Measurements from ENCODE around the gene SLC9A2. TPM values are rescaled to one million over a fixed set of nuclear protein-coding genes. Genes with fewer than 3 reads are reported as not detected.

Gene SLC9A2
- total RNA-seq, 1 experiment from 2014 or later: 13.4 TPM

DNA sequence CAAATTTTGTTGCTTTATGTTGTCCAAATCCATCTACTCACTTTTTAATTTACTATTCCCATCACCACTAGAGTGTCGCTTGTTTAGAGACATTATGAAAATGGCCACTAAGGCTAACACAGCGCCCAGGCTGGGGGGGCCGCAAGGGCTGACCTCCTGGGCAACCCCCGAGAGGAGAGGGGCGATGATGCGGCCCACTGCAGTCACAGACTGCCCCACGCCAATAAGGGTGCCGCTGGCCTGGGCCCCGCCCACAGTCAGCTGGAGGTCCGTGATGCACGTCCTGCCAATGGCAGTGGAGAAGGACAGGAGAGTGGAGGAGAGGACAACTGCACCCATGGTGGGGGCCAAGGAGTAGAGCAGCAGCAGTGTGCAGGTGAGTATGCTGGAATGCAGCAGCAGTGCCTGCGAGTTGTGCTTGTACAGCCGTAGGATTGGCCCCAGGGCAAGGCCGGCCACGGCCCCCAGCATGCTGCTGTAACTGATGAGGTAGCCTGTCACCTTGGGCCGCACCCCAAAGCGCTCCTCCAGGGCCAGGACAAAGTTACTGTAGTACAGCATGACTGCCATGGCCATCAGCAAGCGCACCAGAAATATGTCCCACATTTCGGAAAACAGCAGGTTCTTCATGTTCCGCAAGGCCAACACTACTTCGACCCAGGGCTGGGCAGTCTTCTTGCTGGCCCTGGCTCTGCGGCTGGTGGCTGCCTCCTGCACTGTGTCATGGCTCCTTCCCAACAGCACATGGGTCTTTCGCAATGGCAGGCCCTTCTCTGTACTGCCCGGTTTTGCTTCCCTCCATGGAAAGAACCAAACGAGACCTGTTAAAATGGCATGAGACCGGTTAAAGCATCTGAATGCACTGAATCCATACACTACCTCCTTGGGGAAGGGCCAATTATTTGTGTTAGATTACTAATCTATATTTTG lies 99.3 kb downstream of the SLC9A2 start:
- CTCF ChIA-PET: no interaction called here
- no peaks in the 10 kb centered on the region for H4K20me1 ChIP-seq (ENCODE audit: insufficient read depth)
- no peak overlapping the region for H3K27ac ChIP-seq
- peaks cover 8% of the 10 kb centered on the region for H3K36me3 ChIP-seq (ENCODE audit: low read depth)
- 0 out of 2 replicates have a peak, but pooled peaks cover 9% of the 10 kb centered on the region for H3K4me1 ChIP-seq (replicated peaks; ENCODE audit: insufficient read depth)
- no peak for DNase-seq
- BruUV-seq (replicated peaks): no TSS peak
- H3K9me2 ChIP-seq (ENCODE audit: insufficient read depth): no peaks in the 10 kb centered on the region
- no peak overlapping the region for H3K4me3 ChIP-seq
- no peak overlapping the region for H2AFZ ChIP-seq
- H3K4me2 ChIP-seq: no peak overlapping the region
- TF ChIP-seq EZH2 (IDR thresholded peaks at IDR 0.05; ENCODE audit: low read depth): no peak
- TF ChIP-seq, protein P1, sequence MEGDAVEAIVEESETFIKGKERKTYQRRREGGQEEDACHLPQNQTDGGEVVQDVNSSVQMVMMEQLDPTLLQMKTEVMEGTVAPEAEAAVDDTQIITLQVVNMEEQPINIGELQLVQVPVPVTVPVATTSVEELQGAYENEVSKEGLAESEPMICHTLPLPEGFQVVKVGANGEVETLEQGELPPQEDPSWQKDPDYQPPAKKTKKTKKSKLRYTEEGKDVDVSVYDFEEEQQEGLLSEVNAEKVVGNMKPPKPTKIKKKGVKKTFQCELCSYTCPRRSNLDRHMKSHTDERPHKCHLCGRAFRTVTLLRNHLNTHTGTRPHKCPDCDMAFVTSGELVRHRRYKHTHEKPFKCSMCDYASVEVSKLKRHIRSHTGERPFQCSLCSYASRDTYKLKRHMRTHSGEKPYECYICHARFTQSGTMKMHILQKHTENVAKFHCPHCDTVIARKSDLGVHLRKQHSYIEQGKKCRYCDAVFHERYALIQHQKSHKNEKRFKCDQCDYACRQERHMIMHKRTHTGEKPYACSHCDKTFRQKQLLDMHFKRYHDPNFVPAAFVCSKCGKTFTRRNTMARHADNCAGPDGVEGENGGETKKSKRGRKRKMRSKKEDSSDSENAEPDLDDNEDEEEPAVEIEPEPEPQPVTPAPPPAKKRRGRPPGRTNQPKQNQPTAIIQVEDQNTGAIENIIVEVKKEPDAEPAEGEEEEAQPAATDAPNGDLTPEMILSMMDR (conservative IDR thresholded peaks at IDR 0.05): no peak
- 0 out of 2 replicates have a peak, but pooled peaks cover 4% of the 10 kb centered on the region for H3F3A ChIP-seq (ENCODE audit: insufficient read depth, low read depth)
- intact Hi-C loops (cut with micrococcal nuclease; ENCODE audit: unreplicated experiment): no loop called here
- POLR2A ChIA-PET (ENCODE audit: unreplicated experiment): interaction anchor here (0.7 kb wide), 1 partner anchor 178 kb away, joined by 3 read pairs; no protein-coding TSS in a partner anchor
- H3K79me2 ChIP-seq (ENCODE audit: low read depth): no peaks in the 10 kb centered on the region
- no peaks in the 10 kb centered on the region for H3K9me3 ChIP-seq (ENCODE audit: insufficient read depth, low read depth)
- H3K27me3 ChIP-seq (ENCODE audit: insufficient read depth, low read depth): no peaks in the 10 kb centered on the region

DNA sequence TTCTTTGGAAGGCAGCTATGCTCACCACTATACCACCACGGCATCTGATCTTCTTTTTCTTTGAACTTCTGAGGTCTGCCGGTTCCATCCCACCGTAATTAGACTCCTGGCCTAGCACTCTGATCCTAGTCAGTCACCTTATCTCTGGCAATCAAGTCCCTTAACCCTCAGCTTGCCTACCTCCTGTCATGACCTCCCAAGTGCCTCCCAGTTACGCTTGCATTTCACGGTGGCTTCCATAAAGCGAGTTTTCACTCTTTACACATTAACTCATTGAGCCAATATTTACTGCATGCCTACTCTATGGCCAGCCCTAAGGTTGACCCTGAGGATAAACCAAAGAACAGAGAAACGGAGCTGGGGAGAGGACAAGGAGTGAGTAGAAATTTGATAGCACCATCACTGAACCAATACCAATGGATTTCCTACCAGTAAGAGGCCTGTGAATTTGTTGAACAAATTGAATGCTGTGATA lies 104.7 kb downstream of the SLC9A2 start:
- ChIA-PET CTCF (no interaction called here), POLR2A (ENCODE audit: unreplicated experiment) (no interaction called here)
- Histone ChIP-seq H3K36me3 (ENCODE audit: low read depth) (peaks cover 8% of the 10 kb centered on the region), H3K79me2 (ENCODE audit: low read depth) (no peaks in the 10 kb centered on the region), H3K4me2 (no peak overlapping the region), H3K4me3 (no peak overlapping the region), H3K4me1 (replicated peaks; ENCODE audit: insufficient read depth) (no peaks in the 10 kb centered on the region), H3K27me3 (ENCODE audit: insufficient read depth, low read depth) (no peaks in the 10 kb centered on the region), H4K20me1 (ENCODE audit: insufficient read depth) (0 out of 2 replicates have a peak, but pooled peaks cover 3% of the 10 kb centered on the region), H2AFZ (no peak overlapping the region), H3F3A (ENCODE audit: insufficient read depth, low read depth) (no peaks in the 10 kb centered on the region), H3K27ac (no peak overlapping the region), H3K9me3 (ENCODE audit: insufficient read depth, low read depth) (no peaks in the 10 kb centered on the region), H3K9me2 (ENCODE audit: insufficient read depth) (no peaks in the 10 kb centered on the region)
- TF ChIP-seq, protein P1 (conservative IDR thresholded peaks at IDR 0.05): no peak
- TF ChIP-seq EZH2 (IDR thresholded peaks at IDR 0.05; ENCODE audit: low read depth): no peak
- no TSS peak for BruUV-seq (replicated peaks)
- intact Hi-C loops (cut with micrococcal nuclease; ENCODE audit: unreplicated experiment): no loop called here
- no peak for DNase-seq

GRCh38 chr2:102724553-102724952 lies 105.2 kb downstream of the SLC9A2 start:
- 0 out of 2 replicates have a peak, but pooled peaks cover 3% of the 10 kb centered on the region for H4K20me1 ChIP-seq (ENCODE audit: insufficient read depth)
- H3K36me3 ChIP-seq (ENCODE audit: low read depth): peaks cover 8% of the 10 kb centered on the region
- intact Hi-C loops (cut with micrococcal nuclease; ENCODE audit: unreplicated experiment): no loop called here
- POLR2A ChIA-PET (ENCODE audit: unreplicated experiment): no interaction called here
- no peaks in the 10 kb centered on the region for H3K9me3 ChIP-seq (ENCODE audit: insufficient read depth, low read depth)
- H3F3A ChIP-seq (ENCODE audit: insufficient read depth, low read depth): no peaks in the 10 kb centered on the region
- no TSS peak for BruUV-seq (replicated peaks)
- H3K9me2 ChIP-seq (ENCODE audit: insufficient read depth): no peaks in the 10 kb centered on the region
- H3K27ac ChIP-seq: no peak overlapping the region
- no peaks in the 10 kb centered on the region for H3K4me1 ChIP-seq (replicated peaks; ENCODE audit: insufficient read depth)
- H2AFZ ChIP-seq: no peak overlapping the region
- DNase-seq: no peak
- H3K27me3 ChIP-seq (ENCODE audit: insufficient read depth, low read depth): no peaks in the 10 kb centered on the region
- H3K4me2 ChIP-seq: no peak overlapping the region
- H3K79me2 ChIP-seq (ENCODE audit: low read depth): no peaks in the 10 kb centered on the region
- CTCF ChIA-PET: no interaction called here
- TF ChIP-seq EZH2 (IDR thresholded peaks at IDR 0.05; ENCODE audit: low read depth): no peak
- TF ChIP-seq, protein P1 (conservative IDR thresholded peaks at IDR 0.05): no peak
- H3K4me3 ChIP-seq: no peak overlapping the region

Measured in PC-9 (cell line).